ENCODE measurements around the gene LIMA1.

- no peak for TF ChIP-seq EZH2phosphoT487 (IDR thresholded peaks at IDR 0.05; ENCODE audit: borderline replicate concordance, low read length)
- no peak for TF ChIP-seq CTCF (IDR thresholded peaks at IDR 0.05; ENCODE audit: low read depth, low read length, poor library complexity, severe bottlenecking)
These were observed 42.1 kb downstream of the LIMA1 start for GRCh38 chr12:50241178-50241577.
